Measurements from ENCODE around the gene HAUS6.
"Not testable (repeated sequence)": the region's sequence is repeated elsewhere in the genome, so short reads cannot be mapped to it uniquely, and the experiment has no call there.

The HAUS6 gene

GRCh38 chr9:19114680-19115270 is 12.1 kb upstream of the HAUS6 start:
- no peak overlapping the region for H3K9ac ChIP-seq (ENCODE audit: low read depth, low read length)
- no peaks in the 10 kb centered on the region for H3K27me3 ChIP-seq (ENCODE audit: control insufficient read depth, insufficient read depth, low read length)
- no peaks in the 10 kb centered on the region for H3K9me3 ChIP-seq (replicated peaks; ENCODE audit: low read length)
- H3K4me1 ChIP-seq (ENCODE audit: control insufficient read depth, insufficient read depth, low read length) = peaks cover 52% of the 10 kb centered on the region
- H3K36me3 ChIP-seq (ENCODE audit: insufficient read depth, low read length) = peaks cover 54% of the 10 kb centered on the region
- H3K4me2 ChIP-seq (ENCODE audit: low read length) = no peak overlapping the region
- no peak overlapping the region for H3K4me3 ChIP-seq (ENCODE audit: low read length)

GRCh38 chr9:19113964-19114679 is 11.4 kb upstream of the HAUS6 start:
- H3K9me3 ChIP-seq (replicated peaks; ENCODE audit: low read length) = no peaks in the 10 kb centered on the region

GRCh38 chr9:19113064-19113611 is 10.4 kb upstream of the HAUS6 start:
- H3K9me3 ChIP-seq (replicated peaks; ENCODE audit: low read length); H3K27me3 ChIP-seq (ENCODE audit: control insufficient read depth, insufficient read depth, low read length); H3K4me3 ChIP-seq (ENCODE audit: low read length); H3K4me2 ChIP-seq (ENCODE audit: low read length); H3K9ac ChIP-seq (ENCODE audit: low read depth, low read length): not testable (repeated sequence)
- H3K4me1 ChIP-seq (ENCODE audit: control insufficient read depth, insufficient read depth, low read length) = peaks cover 36% of the 10 kb centered on the region
- peaks cover 39% of the 10 kb centered on the region for H3K36me3 ChIP-seq (ENCODE audit: insufficient read depth, low read length)

More at GRCh38 chr9:19113964-19114679, 11.4 kb upstream of the HAUS6 start:
- Histone ChIP-seq H3K4me2 (ENCODE audit: low read length) (no peak overlapping the region), H3K36me3 (ENCODE audit: insufficient read depth, low read length) (peaks cover 48% of the 10 kb centered on the region), H3K4me3 (ENCODE audit: low read length) (no peak overlapping the region), H3K27me3 (ENCODE audit: control insufficient read depth, insufficient read depth, low read length) (no peaks in the 10 kb centered on the region), H3K4me1 (ENCODE audit: control insufficient read depth, insufficient read depth, low read length) (peaks cover 46% of the 10 kb centered on the region), H3K9ac (ENCODE audit: low read depth, low read length) (no peak overlapping the region)

- Histone ChIP-seq H3K36me3 (ENCODE audit: insufficient read depth, low read length) (no peaks in the 10 kb centered on the region), H3K4me3 (ENCODE audit: low read length) (no peak overlapping the region), H3K9me3 (replicated peaks; ENCODE audit: low read length) (no peaks in the 10 kb centered on the region), H3K9ac (ENCODE audit: low read depth, low read length) (no peak overlapping the region), H3K4me1 (ENCODE audit: control insufficient read depth, insufficient read depth, low read length) (no peaks in the 10 kb centered on the region), H3K4me2 (ENCODE audit: low read length) (no peak overlapping the region), H3K27me3 (ENCODE audit: control insufficient read depth, insufficient read depth, low read length) (no peaks in the 10 kb centered on the region)
Measured at GRCh38 chr9:19108038-19108437, 5.3 kb upstream of the HAUS6 start.

- no peak overlapping the region for H3K4me2 ChIP-seq (ENCODE audit: low read length)
- H3K36me3 ChIP-seq (ENCODE audit: insufficient read depth, low read length) = no peaks in the 10 kb centered on the region
- no peak overlapping the region for H3K4me3 ChIP-seq (ENCODE audit: low read length)
- peaks cover 11% of the 10 kb centered on the region for H3K4me1 ChIP-seq (ENCODE audit: control insufficient read depth, insufficient read depth, low read length)
- H3K9ac ChIP-seq (ENCODE audit: low read depth, low read length) = no peak overlapping the region
- no peaks in the 10 kb centered on the region for H3K9me3 ChIP-seq (replicated peaks; ENCODE audit: low read length)
- no peaks in the 10 kb centered on the region for H3K27me3 ChIP-seq (ENCODE audit: control insufficient read depth, insufficient read depth, low read length)
Measured at GRCh38 chr9:19104515-19105282, 2.0 kb upstream of the HAUS6 start.

- H3K9me3 ChIP-seq (replicated peaks; ENCODE audit: low read length) = no peaks in the 10 kb centered on the region
- H3K4me1 ChIP-seq (ENCODE audit: control insufficient read depth, insufficient read depth, low read length) = peaks cover 11% of the 10 kb centered on the region
- peak overlapping the region; percentile 79 for H3K4me3 ChIP-seq (ENCODE audit: low read length)
- H3K9ac ChIP-seq (ENCODE audit: low read depth, low read length) = peak overlapping the region; percentile 73
- no peaks in the 10 kb centered on the region for H3K27me3 ChIP-seq (ENCODE audit: control insufficient read depth, insufficient read depth, low read length)
- H3K36me3 ChIP-seq (ENCODE audit: insufficient read depth, low read length) = peaks cover 4% of the 10 kb centered on the region
- H3K4me2 ChIP-seq (ENCODE audit: low read length) = peak overlapping the region; percentile 79
Measured at GRCh38 chr9:19102181-19102630, 498 bp downstream of the HAUS6 start.

- Histone ChIP-seq H3K27me3 (ENCODE audit: control insufficient read depth, insufficient read depth, low read length) (no peaks in the 10 kb centered on the region), H3K4me2 (ENCODE audit: low read length) (peak overlapping the region; percentile 79), H3K4me3 (ENCODE audit: low read length) (peak overlapping the region; percentile 79), H3K9ac (ENCODE audit: low read depth, low read length) (peak overlapping the region; percentile 21), H3K36me3 (ENCODE audit: insufficient read depth, low read length) (peaks cover 4% of the 10 kb centered on the region), H3K4me1 (ENCODE audit: control insufficient read depth, insufficient read depth, low read length) (peaks cover 11% of the 10 kb centered on the region), H3K9me3 (replicated peaks; ENCODE audit: low read length) (no peaks in the 10 kb centered on the region)
Measured at GRCh38 chr9:19101203-19101602, 1.5 kb downstream of the HAUS6 start.

GRCh38 chr9:19097431-19097830 is 5.3 kb downstream of the HAUS6 start:
- H3K9ac ChIP-seq (ENCODE audit: low read depth, low read length); H3K27me3 ChIP-seq (ENCODE audit: control insufficient read depth, insufficient read depth, low read length); H3K4me2 ChIP-seq (ENCODE audit: low read length); H3K4me3 ChIP-seq (ENCODE audit: low read length); H3K9me3 ChIP-seq (replicated peaks; ENCODE audit: low read length): not testable (repeated sequence)
- peaks cover 20% of the 10 kb centered on the region for H3K36me3 ChIP-seq (ENCODE audit: insufficient read depth, low read length)
- peaks cover 11% of the 10 kb centered on the region for H3K4me1 ChIP-seq (ENCODE audit: control insufficient read depth, insufficient read depth, low read length)

GRCh38 chr9:19087106-19088000 is 15.4 kb downstream of the HAUS6 start:
- H3K4me1 ChIP-seq (ENCODE audit: control insufficient read depth, insufficient read depth, low read length) = peaks cover 5% of the 10 kb centered on the region
- H3K9me3 ChIP-seq (replicated peaks; ENCODE audit: low read length) = no peaks in the 10 kb centered on the region
- H3K27me3 ChIP-seq (ENCODE audit: control insufficient read depth, insufficient read depth, low read length) = no peaks in the 10 kb centered on the region
- H3K9ac ChIP-seq (ENCODE audit: low read depth, low read length) = no peak overlapping the region
- H3K4me2 ChIP-seq (ENCODE audit: low read length) = peak overlapping the region; percentile 14
- H3K36me3 ChIP-seq (ENCODE audit: insufficient read depth, low read length) = peaks cover 39% of the 10 kb centered on the region
- no peak overlapping the region for H3K4me3 ChIP-seq (ENCODE audit: low read length)

- H3K4me2 ChIP-seq (ENCODE audit: low read length) = no peak overlapping the region
- no peaks in the 10 kb centered on the region for H3K9me3 ChIP-seq (replicated peaks; ENCODE audit: low read length)
- no peak overlapping the region for H3K9ac ChIP-seq (ENCODE audit: low read depth, low read length)
- H3K4me3 ChIP-seq (ENCODE audit: low read length) = no peak overlapping the region
- peaks cover 5% of the 10 kb centered on the region for H3K4me1 ChIP-seq (ENCODE audit: control insufficient read depth, insufficient read depth, low read length)
- peaks cover 43% of the 10 kb centered on the region for H3K36me3 ChIP-seq (ENCODE audit: insufficient read depth, low read length)
- no peaks in the 10 kb centered on the region for H3K27me3 ChIP-seq (ENCODE audit: control insufficient read depth, insufficient read depth, low read length)
Measured at GRCh38 chr9:19085295-19085694, 17.4 kb downstream of the HAUS6 start.
